ENCODE results near the gene SCYL2. TPM values are rescaled to one million over a fixed set of nuclear protein-coding genes. Genes with fewer than 3 reads are reported as not detected.

The SCYL2 gene
- total and polyA plus RNA-seq, 8 donors = 6.7 to 25.0 (median 15.6) TPM

DNA sequence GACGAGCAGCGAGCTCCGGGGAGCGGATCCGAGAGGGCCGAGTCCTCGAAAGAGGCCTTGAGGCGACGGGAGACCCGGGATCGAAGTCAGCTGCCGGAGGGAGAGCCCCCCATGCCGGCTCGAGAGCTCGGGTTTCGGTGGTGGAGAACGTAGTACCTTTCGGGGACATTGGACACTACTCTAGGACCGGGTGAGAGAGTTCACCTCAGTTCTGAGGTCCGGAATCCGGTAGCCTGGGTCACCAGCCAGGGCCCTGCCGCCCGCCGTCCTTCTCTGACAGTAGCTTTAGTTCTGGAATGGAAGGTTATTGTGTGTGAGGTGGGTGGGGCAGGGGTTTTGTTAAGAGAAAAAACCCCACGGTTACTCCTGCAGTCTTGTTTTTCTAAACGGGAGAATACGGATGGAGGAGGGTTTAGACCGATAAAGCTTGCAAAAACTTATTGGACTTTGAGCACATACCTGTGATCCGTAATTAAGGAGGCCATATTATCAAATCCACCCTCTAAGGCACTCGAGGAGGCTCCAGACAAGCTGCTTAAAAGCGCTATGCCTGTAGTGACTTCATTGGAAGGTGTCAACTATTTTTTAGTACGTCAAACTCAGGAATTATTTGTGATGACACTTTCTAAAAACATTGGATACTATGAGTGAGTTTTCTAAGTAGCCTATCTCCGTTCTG, 765 bp downstream of the SCYL2 start:
- intact Hi-C loops (cut with DNase I) = no loop called here
- Histone ChIP-seq H3K36me3 (no peaks in the 10 kb centered on the region), H3K27ac (peak overlapping the region; percentile 92 to 97 (median 93)), H3K9me3 (no peaks in the 10 kb centered on the region), H3K4me3 (peak overlapping the region; percentile 58 to 90 (median 70)), H3K4me1 (peaks cover 4 to 23% (median 15%) of the 10 kb centered on the region in 3 donors), H3K27me3 (no peaks in the 10 kb centered on the region)
- TF ChIP-seq CTCF (IDR thresholded peaks at IDR 0.05) = no peak
- ATAC-seq (peak; percentile 6 to 17 (median 11)), FAIRE-seq (no peak), DNase-seq (peak in 1 of 6 donors; percentile 58)
- 0 to 1% methylated on average over 33 of the region's 33 CpGs for WGBS, 2 donors

DNA sequence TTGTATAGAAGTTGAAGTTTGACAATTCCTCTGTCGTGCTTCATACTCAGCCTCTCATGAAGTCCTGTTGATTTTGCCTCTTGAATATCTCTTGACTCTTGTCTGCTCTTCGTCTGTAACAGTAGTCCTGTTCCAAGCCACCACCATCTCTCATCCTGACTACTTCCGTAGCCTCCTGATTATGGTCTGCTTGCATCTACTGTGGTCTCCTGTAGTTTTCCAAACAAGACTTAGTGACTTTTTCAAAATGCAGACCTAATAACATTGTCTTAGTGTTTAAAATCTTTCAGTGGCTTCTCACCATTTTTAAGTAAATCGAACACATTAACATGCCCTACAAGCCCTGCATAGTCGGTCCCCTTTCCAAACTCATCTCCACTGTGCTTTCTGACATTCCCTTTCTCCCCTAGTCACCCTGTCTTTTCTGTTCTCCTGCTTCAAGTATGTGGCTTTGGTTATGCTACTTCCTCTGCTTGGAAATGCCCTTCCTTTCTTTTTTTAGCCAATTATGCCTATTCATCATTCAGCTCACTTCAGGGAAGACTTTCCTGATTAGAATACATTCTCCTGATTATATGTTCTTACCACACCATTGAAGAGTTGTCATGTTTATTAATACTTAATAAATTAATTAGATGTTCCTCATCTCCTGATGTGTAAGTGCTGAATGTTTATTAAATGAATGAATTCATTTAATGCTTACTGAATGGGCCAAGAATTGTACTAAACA, 2.0 kb downstream of the SCYL2 start:
- H3K27me3 ChIP-seq = no peaks in the 10 kb centered on the region
- WGBS, 2 donors = 45 to 47% methylated on average over 5 of the region's 5 CpGs
- ATAC-seq (no peak), DNase-seq (no peak), FAIRE-seq (no peak)
- peak overlapping the region in 2 of 4 donors; percentile 9 to 90 for H3K4me3 ChIP-seq
- H3K9me3 ChIP-seq = no peaks in the 10 kb centered on the region
- peaks cover 4 to 30% (median 15%) of the 10 kb centered on the region in 3 donors for H3K4me1 ChIP-seq
- intact Hi-C loops (cut with DNase I) = no loop called here
- no peaks in the 10 kb centered on the region for H3K36me3 ChIP-seq
- no peak for TF ChIP-seq CTCF (IDR thresholded peaks at IDR 0.05)
- H3K27ac ChIP-seq = no peak overlapping the region

- H3K27me3 ChIP-seq = no peaks in the 10 kb centered on the region
- intact Hi-C loops (cut with DNase I) = no loop called here
- H3K36me3 ChIP-seq = no peaks in the 10 kb centered on the region
- 87 to 91% methylated on average over 4 of the region's 4 CpGs for WGBS, 2 donors
- ATAC-seq (no peak), DNase-seq (no peak), FAIRE-seq (no peak)
- H3K4me3 ChIP-seq = no peak overlapping the region
- peaks cover 3 to 25% (median 9%) of the 10 kb centered on the region in 3 donors for H3K4me1 ChIP-seq
- H3K9me3 ChIP-seq = no peaks in the 10 kb centered on the region
- no peak for TF ChIP-seq CTCF (IDR thresholded peaks at IDR 0.05)
- no peak overlapping the region for H3K27ac ChIP-seq
Observed at GRCh38 chr12:100273782-100274181, 6.8 kb downstream of the SCYL2 start.

GRCh38 chr12:100274291-100274690, 7.3 kb downstream of the SCYL2 start:
- Histone ChIP-seq H3K4me3 (no peak overlapping the region), H3K27ac (no peak overlapping the region), H3K36me3 (no peaks in the 10 kb centered on the region), H3K27me3 (no peaks in the 10 kb centered on the region), H3K9me3 (no peaks in the 10 kb centered on the region), H3K4me1 (peaks cover 0 to 20% (median 9%) of the 10 kb centered on the region in 3 donors)
- TF ChIP-seq CTCF (IDR thresholded peaks at IDR 0.05) = no peak
- WGBS, 2 donors = 38 to 52% methylated on average over 2 of the region's 2 CpGs
- no peak for FAIRE-seq
- intact Hi-C loops (cut with DNase I) = no loop called here
- no peak for DNase-seq
- no peak for ATAC-seq

DNA sequence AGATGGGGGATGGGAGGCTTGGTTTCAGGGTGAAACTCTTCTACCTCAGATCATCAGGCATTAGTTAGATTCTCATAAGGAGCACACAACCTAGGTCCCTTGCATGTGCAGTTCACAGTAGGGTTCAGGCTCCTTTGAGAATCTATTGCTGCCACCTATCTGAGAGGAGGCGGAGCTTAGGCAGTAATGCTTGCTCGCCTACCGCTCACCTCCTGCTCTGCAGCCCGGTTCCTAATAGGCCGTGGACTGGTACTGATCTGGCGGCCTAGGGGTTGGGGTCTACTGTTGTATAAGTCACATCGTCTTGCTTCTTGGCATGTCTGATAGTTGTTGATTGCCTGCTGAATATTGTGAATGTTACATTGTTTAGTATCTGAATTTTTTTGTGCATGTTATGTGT, 12.2 kb downstream of the SCYL2 start:
- no peak overlapping the region for H3K4me3 ChIP-seq
- no peaks in the 10 kb centered on the region for H3K36me3 ChIP-seq
- no peak for TF ChIP-seq CTCF (IDR thresholded peaks at IDR 0.05)
- intact Hi-C loops (cut with DNase I) = no loop called here
- no peak for ATAC-seq
- DNase-seq = no peak
- 97% methylated on average over 7 of the region's 7 CpGs for WGBS, 2 donors
- H3K9me3 ChIP-seq = no peaks in the 10 kb centered on the region
- no peak overlapping the region for H3K27ac ChIP-seq
- no peak for FAIRE-seq
- peaks cover 0 to under 1% (median 0%) of the 10 kb centered on the region in 3 donors for H3K4me1 ChIP-seq
- H3K27me3 ChIP-seq = no peaks in the 10 kb centered on the region
